ENCODE data around the gene ITLN2.
"Not testable (repeated sequence)": the region's sequence is repeated elsewhere in the genome, so short reads cannot be mapped to it uniquely, and the experiment has no call there.

The ITLN2 gene

GRCh38 chr1:160952129-160952510 lies 2.5 kb downstream of the ITLN2 start:
- no peak for DNase-seq

GRCh38 chr1:160951443-160952128 lies 3.0 kb downstream of the ITLN2 start:
- DNase-seq = peak; percentile 37

DNA sequence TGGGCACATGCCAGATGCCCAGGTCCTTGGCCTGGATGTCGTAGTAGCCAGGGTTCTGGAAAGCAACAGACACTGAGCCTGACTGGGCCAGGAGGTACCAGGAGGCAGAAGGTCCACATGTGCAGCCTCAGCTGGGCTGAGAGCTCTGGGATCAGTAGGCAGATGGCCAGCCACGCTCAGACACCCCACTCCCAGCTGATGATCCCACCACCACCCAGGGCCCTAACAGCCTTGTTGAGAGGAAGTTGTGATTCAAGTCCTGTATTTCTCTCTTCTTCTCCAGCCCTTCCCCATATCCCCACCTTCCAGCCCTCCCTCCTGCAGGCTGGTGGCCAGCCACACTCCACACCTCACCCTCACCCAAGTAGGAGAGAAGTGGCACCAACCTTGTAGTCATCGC lies 4.0 kb downstream of the ITLN2 start:
- no peak for DNase-seq

DNA sequence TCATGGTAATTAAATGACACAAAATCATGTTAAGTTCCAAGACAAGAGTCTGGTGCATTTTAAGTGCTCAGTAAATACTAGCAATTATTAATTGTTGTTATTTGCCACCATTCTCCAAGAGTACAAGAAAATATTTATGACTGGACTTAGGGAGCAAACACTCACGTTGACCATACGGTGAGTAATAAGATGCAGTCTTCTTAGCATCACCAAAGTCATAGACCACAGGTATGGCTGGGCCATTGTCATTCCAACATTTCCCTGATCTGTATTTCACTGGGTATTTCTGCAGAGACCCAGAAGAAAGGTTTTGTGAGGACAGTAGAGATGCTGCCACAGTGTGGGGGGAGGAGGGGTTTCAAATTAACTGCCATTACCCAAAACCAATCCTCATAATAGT lies 4.7 kb downstream of the ITLN2 start:
- DNase-seq = no peak

DNA sequence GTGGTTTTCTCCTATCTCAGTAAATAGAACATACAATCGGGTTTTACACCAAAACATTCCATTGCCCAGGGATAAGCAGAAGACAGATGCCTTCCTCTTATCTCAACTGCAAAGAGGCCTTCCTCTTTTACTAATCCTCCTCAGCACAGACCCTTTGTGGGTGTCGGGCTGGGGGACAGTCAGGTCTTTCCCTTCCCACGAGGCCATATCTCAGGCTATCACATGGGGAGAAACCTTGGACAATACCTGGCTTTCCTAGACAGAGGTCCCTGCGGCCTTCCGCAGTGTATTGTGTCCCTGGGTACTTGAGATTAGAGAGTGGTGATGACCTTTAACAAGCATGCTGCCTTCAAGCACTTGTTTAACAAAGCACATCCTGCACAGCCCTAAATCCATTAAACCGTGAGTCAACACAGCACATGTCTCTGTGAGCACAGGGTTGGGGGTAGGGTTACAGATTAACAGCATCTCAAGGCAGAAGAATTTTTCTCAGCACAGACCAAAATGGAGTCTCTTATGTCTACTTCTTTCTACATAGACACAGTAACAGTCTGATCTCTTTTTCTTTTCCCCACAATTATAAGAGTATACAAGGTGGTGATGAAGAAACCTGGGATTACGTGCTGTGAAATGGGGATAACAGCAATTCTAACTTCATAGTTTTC lies 5.3 kb downstream of the ITLN2 start:
- not testable (repeated sequence) for DNase-seq

GRCh38 chr1:160947174-160947759 lies 7.3 kb downstream of the ITLN2 start:
- DNase-seq = not testable (repeated sequence)

DNA sequence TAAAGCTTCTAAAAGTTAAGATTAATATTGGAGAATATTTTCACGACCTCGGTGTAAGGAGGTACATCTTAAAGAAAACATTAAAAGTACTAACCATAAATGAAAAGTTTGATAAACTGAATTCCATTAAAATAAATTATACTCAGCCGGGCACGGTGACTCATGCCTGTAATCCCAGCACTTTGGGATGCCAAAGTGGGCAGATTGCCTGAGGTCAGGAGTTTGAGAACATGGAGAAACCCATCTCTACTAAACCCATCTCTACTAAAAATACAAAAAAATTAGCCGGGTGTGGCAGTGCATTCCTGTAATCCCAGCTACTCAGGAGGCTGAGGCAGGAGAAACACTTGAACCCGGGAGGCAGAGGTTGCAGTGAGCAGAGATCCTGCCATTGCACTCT lies 8.7 kb downstream of the ITLN2 start:
- DNase-seq = not testable (repeated sequence)

DNA sequence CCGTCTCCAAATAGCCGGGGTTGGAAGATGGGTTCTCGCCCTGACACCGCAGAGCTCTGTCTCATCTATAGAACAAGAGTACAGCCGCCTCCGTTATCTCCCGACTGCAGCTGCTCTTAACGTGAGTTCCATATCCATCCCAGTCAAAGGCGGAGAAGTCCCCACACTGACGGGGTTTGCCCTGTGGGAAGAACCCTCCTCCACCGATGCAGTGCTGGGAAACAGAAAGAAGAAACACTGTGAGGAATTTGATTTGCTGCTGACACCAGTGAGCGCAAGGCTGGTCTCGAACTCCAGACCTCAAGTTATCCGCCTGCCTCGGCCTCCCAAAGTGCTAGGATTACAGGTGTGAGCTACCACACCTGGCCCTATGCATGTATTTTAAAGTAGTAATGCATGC lies 9.5 kb downstream of the ITLN2 start:
- DNase-seq = no peak

DNA sequence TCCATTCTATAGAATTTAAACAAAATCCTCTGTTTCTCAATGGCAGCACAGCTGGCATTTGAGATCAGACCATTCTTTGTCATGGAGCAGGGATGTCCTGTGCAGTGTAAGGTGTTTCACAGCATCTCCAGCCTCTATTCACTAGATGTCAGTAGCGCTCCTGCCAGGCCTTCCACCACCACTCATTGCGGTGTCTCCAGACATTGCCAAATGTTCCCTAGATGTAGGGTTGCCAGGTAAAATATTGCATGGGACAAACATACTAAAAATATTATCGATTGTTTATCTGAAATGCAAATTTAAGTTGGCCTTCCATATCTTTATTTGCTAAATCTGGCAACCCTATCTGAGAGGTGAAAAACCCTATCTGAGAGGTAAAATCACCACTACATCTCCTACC lies 11.7 kb downstream of the ITLN2 start:
- DNase-seq = no peak

DNA sequence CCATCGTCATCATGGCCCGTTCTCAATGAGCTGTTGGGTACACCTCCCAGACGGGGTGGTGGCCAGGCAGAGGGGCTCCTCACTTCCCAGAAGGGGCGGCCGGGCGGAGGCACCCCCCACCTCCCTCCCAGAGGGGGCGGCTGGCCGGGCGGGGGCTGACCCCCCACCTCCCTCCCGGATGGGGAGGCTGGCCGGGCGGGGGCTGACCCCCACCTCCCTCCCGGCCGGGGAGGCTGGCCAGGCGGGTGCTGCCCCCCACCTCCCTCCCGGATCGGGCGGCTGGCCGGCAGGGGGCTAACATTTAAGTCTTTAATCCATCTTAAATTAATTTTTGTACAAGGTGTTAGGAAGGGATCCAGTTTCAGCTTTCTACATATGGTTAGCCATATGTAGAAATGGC lies 17.9 kb downstream of the ITLN2 start:
- DNase-seq = not testable (repeated sequence)

DNA sequence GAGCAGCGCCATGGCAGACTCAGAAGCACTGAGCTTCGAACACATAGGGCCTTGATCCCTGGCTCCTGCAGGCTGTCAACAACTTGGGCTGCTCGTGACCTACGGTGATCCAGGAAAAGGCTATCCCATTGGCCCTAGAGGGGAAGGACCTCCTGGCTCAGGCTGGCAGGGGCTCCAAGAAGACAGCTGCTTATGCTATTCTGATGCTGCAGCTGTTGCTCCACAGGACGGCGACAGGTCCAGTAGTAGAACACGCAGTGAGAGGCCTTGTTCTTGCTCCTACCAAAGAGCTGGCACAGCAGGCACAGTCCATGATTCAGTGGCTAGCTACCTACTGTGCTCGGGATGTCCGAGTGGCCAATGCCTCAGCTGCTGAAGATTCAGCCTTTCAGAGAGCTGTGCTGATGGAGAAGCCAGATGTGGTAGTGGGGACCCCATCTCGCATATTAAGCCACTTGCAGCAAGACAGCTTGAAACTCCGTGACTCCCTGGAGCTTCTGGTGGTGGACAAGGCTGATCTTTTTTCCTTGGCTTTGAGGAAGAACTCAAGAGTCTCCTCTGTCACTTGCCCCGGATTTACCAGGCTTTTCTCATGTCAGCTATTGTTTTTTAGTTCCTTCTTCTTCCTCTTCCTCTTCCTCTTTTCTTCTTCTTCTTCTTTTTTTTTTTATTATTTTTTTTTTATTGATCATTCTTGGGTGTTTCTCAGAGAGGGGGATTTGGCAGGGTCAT lies 18.9 kb downstream of the ITLN2 start:
- no peak for DNase-seq

DNA sequence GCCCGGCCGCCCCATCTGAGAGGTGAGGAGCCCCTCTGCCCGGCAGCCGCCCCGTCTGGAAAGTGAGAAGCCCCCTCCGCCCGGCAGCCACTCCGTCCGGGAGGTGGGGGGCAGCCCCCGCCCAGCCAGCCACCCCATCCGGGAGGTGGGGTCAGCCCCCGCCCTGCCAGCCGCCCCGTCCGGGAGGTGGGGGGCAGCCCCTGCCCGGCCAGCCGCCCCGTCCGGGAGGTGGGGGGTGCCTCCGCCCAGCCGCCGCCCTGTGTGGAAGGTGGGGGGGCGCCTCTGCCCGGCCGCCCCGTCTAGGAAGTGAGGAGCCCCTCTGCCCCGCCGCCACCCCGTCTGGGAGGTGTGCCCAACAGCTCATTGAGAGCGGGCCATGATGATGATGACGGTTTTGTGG lies 21.3 kb downstream of the ITLN2 start:
- not testable (repeated sequence) for DNase-seq

- DNase-seq = no peak
These were observed 28.9 kb downstream of the ITLN2 start for GRCh38 chr1:160925652-160926244.

GRCh38 chr1:160924791-160925651 lies 29.6 kb downstream of the ITLN2 start:
- no peak for DNase-seq

GRCh38 chr1:160916666-160917065 lies 37.9 kb downstream of the ITLN2 start:
- DNase-seq = no peak

DNA sequence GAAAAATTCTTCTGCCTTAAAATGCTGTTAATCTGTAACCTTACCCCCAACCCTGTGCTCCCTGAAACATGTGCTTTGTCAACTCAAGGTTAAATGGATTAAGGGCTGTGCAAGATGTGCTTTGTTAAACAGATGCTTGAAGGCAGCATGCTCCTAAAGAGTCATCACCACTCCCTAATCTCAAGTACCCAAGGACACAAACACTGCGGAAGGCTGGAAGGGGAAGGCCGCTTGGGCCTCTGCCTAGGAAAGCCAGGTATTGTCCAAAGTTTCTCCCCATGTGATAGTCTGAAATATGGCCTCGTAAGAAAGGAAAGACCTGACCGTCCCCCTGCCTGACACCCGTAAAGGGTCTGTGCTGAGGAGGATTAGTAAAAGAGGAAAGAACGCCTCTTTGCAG lies 41.4 kb downstream of the ITLN2 start:
- not testable (repeated sequence) for DNase-seq

GRCh38 chr1:160911925-160912324 lies 42.7 kb downstream of the ITLN2 start:
- DNase-seq = no peak

- DNase-seq = no peak
These were observed 43.2 kb downstream of the ITLN2 start for GRCh38 chr1:160911441-160911840.

GRCh38 chr1:160910170-160910750 lies 44.3 kb downstream of the ITLN2 start:
- no peak for DNase-seq

- DNase-seq = no peak
These were observed 46.6 kb downstream of the ITLN2 start for GRCh38 chr1:160907976-160908375.

DNA sequence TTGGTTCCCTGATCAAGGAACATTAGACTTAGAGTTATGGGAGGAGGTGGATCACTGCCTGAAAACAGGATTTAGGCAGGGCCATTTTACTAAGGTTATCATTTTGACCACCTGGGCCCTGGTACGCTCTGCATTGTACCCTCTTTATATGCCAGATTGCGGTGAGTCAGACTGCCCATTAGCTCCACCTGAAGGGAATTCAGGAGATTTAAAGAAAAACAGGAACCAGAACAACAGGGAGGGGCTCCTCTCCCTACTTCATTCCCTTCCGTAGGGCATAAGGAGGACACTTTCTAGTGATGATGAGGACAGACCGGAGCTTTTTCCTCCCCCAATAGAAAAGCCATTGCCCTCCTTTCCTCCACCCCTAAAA lies 49.0 kb downstream of the ITLN2 start:
- no peak for DNase-seq
